Peyer's patch (tissue), 4 donors: Measurements from ENCODE around the gene VAMP1. TPM values are rescaled to one million over a fixed set of nuclear protein-coding genes. Genes with fewer than 3 reads are reported as not detected.
"Not testable (repeated sequence)": the region's sequence is repeated elsewhere in the genome, so short reads cannot be mapped to it uniquely, and the experiment has no call there.

Experiments
- DNase-seq, 3 donors: peaks; one replicate each; pipeline ENCODE4 v3.0.0-alpha.2; 2017 to 2019
- H3K27ac ChIP-seq, 4 donors: fragments of 200-600 bp; sonication (generic); one replicate each; pipeline ENCODE4 v1.5.1; 2016 to 2019
- H3K27me3 ChIP-seq, 2 donors: fragments of 200-600 bp; sonication (generic); one replicate each; pipeline ENCODE4 v1.5.1; 2019
- H3K36me3 ChIP-seq, 3 donors: fragments of 200-600 bp; sonication (generic); one replicate each; pipeline ENCODE4 v1.5.1; 2016 to 2019
- H3K4me1 ChIP-seq, 4 donors: fragments of 200-600 bp; sonication (generic); one replicate each; pipeline ENCODE4 v1.5.1; 2016 to 2019
- H3K4me3 ChIP-seq, 4 donors: fragments of 200-600 bp; sonication (generic); 1 replicate in 3 of 4; 2 replicates in 1 of 4; pipeline ENCODE4 v1.5.1; 2016 to 2019; ENCODE audit warnings: mild to moderate bottlenecking in 1 of 4
- H3K9me3 ChIP-seq, 4 donors: fragments of 200-600 bp; sonication (generic); one replicate each; pipeline ENCODE4 v1.5.1; 2016 to 2019; ENCODE audit warnings: mild to moderate bottlenecking in 1 of 4
- POLR2A ChIP-seq, 2 donors: fragments of 450-650 bp; IDR thresholded peaks; one replicate each; pipeline ENCODE4 v1.5.1; 2017; ENCODE audit warnings: antibody characterized with exemption in 2 of 2, mild to moderate bottlenecking in 2 of 2, moderate library complexity in 2 of 2
- total RNA-seq, 4 donors: library from RNA; depleted of rRNA; stranded (reverse); fragments of >200 nt; gene quantifications; one replicate each; pipeline ENCODE4 v1.1.0, GENCODE V29; 2016
- TF ChIP-seq, protein P1 (sequence below), 6 experiments: fragments of 450-650 bp in 4 of 6; fragments of 200-600 bp in 2 of 6; sonication (generic) in 1 of 6; IDR thresholded peaks; one replicate each; pipeline ENCODE4 v1.5.1; 2017 to 2019; ENCODE audit warnings: antibody characterized with exemption in 6 of 6, mild to moderate bottlenecking in 3 of 6, moderate library complexity in 1 of 6

VAMP1 gene, protein sequence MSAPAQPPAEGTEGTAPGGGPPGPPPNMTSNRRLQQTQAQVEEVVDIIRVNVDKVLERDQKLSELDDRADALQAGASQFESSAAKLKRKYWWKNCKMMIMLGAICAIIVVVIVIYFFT
- total RNA-seq, result 10 to 100 TPM in 2 of 4 donors, 1 to 10 TPM in 2; 5.3 to 17.4 (median 9.3) TPM

DNA sequence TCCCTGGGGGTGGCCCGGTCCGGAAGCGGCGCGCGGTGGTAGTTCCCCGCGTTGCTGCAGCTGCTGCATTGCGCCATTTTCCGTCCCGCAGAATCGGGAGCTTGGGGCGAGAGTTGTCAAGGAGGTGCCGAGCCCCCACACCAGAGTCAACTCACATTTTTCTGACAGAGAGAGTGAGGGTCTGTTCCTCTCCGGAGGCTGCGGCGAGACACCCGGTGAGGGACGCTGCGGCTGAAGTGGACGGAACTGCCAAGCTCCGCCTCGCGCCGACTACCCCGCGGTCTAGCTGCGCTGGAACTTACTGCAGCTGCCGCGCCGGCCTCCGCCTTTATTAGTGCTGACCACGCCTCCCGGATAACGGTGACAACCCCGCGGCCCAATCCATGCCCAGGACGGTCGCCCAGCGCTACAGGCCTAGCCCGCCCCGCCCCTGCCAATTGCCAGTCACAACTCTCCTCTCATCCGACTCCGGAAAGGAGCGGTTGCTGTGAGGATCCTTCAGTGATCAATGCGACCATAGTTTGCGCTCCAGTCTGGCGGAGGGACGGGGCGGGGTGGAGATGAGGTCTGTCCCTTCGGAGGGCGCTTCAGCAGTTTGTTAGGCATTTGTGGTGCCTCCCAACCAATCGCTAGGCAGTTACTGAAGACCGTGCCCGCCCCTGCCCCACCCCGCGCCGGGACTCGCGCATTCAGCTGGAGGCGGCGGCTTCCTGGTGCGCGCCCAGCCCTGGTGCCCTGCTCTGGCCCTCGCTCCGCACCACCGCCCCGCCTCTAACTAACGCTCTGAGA lies at the start of gene VAMP1:
TSS of gene VAMP1 (minus strand) at position 303 of the 789 bp plus-strand sequence. CDS start at position 157, 146 bp downstream.
- peak; percentile 98 to 99 (median 99) for DNase-seq
- no peaks in the 10 kb centered on the region for H3K27me3 ChIP-seq
- peaks cover 0 to 34% (median 10%) of the 10 kb centered on the region in 4 donors for H3K4me1 ChIP-seq
- TF ChIP-seq, protein P1, sequence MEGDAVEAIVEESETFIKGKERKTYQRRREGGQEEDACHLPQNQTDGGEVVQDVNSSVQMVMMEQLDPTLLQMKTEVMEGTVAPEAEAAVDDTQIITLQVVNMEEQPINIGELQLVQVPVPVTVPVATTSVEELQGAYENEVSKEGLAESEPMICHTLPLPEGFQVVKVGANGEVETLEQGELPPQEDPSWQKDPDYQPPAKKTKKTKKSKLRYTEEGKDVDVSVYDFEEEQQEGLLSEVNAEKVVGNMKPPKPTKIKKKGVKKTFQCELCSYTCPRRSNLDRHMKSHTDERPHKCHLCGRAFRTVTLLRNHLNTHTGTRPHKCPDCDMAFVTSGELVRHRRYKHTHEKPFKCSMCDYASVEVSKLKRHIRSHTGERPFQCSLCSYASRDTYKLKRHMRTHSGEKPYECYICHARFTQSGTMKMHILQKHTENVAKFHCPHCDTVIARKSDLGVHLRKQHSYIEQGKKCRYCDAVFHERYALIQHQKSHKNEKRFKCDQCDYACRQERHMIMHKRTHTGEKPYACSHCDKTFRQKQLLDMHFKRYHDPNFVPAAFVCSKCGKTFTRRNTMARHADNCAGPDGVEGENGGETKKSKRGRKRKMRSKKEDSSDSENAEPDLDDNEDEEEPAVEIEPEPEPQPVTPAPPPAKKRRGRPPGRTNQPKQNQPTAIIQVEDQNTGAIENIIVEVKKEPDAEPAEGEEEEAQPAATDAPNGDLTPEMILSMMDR (IDR thresholded peaks at IDR 0.05), result peak in 3 of 6 experiments; percentile 6 to 35 (median 33)
- peak; percentile 98 to 100 for TF ChIP-seq POLR2A (IDR thresholded peaks at IDR 0.05)
- no peaks in the 10 kb centered on the region for H3K9me3 ChIP-seq
- H3K36me3 ChIP-seq, result peaks cover 0 to 4% (median 0%) of the 10 kb centered on the region in 3 donors
- peak within 1 kb of the TSS; percentile 54 to 84 (median 76) for H3K4me3 ChIP-seq
- peak within 1 kb of the TSS; percentile 80 to 92 (median 86) for H3K27ac ChIP-seq

DNA sequence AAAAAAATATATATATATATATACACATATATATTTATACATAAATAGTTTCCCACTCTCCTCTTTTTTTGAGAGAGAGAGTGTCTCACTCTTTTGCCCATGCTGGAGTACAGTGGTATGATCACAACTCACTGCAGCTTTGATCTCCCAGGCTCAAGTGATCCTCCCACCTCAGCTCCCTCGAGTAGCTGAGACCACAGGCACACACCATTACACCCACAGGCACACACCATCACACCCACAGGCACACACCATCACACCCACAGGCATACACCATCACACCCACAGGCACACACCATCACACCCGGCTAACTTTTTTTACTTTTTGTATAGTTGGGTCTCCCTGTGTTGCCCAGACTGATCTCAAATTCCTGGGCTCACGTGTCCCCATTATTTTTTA lies 49.7 kb upstream of the VAMP1 start:
- DNase-seq, result no peak
- no peak for TF ChIP-seq POLR2A (IDR thresholded peaks at IDR 0.05)
- TF ChIP-seq, protein P1 (IDR thresholded peaks at IDR 0.05), result no peak
- peaks cover 0 to 90% (median 0%) of the 10 kb centered on the region in 3 donors for H3K36me3 ChIP-seq
- H3K27ac ChIP-seq, result no peak overlapping the region
- H3K4me3 ChIP-seq, result no peak overlapping the region
- H3K4me1 ChIP-seq, result no peaks in the 10 kb centered on the region
- no peaks in the 10 kb centered on the region for H3K27me3 ChIP-seq
- H3K9me3 ChIP-seq, result no peaks in the 10 kb centered on the region

DNA sequence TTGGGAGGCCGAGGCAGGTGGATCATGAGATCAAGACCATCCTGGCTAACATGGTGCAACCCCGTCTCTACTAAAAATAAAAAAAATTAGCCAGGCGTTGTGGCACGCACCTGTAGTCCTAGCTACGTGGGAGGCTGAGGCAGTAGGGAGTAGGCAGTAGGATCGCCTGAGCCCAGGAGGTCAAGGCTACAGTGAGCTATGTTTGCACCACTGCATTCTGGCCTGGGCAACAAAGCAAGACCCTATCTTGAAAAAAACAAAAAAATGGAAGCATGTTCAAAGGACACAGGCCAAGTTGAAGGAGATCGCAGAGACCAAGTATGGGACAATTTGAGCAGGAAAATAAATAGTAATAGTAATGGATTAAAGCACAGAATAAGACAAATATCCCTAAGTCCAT lies 37.6 kb upstream of the VAMP1 start:
- no peaks in the 10 kb centered on the region for H3K9me3 ChIP-seq
- H3K4me1 ChIP-seq, result no peaks in the 10 kb centered on the region
- DNase-seq, result no peak
- no peaks in the 10 kb centered on the region for H3K27me3 ChIP-seq
- no peak overlapping the region for H3K4me3 ChIP-seq
- TF ChIP-seq POLR2A (IDR thresholded peaks at IDR 0.05), result no peak
- TF ChIP-seq, protein P1 (IDR thresholded peaks at IDR 0.05), result no peak
- peaks cover 0 to 41% (median 0%) of the 10 kb centered on the region in 3 donors for H3K36me3 ChIP-seq
- no peak overlapping the region for H3K27ac ChIP-seq

DNA sequence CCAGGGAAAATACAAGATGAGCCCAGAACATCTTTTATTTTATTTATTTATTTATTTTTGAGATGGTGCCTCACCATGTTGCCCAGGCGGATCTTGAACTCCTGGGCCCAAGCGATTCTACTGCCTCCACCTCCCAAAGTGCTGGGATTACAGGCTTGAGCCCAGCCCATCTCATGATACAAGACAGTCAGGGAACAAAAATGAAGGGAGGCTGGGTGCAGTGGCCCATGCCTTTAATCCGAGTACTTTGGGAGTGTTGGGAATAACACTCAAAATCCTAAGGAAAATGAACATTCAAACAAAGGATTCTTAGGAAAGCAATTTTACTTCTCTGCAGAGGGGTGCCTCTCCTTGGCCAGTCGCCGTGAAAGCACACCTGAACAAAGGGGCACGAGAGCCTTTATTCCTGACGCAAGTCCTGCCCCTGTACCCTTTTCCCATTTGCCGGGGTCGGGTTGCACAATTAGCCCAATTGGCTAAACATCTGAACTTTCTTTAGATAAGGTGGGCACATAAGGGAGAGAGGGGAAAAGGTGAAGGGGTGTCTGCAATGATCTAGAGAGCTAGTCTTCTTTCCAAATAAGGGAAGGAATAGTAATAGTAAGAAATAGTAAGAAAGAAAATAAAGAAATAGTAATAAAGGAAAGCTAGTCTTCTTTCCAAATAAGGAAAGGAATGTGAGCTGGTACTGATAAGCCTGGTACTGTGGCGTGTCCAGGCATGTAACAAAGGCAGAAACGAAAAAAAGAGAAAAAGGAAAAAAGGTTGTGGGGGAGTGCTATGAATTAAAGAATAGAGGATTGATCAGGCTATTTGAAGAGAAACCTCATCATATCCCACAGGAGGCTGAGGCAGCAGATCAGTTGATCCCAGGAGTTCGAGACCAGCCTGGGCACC lies 36.9 kb upstream of the VAMP1 start:
- H3K27ac ChIP-seq, result no peak overlapping the region
- H3K9me3 ChIP-seq, result no peaks in the 10 kb centered on the region
- H3K27me3 ChIP-seq, result no peaks in the 10 kb centered on the region
- DNase-seq, result no peak
- TF ChIP-seq, protein P1 (IDR thresholded peaks at IDR 0.05), result no peak
- no peak for TF ChIP-seq POLR2A (IDR thresholded peaks at IDR 0.05)
- H3K4me3 ChIP-seq, result no peak overlapping the region
- no peaks in the 10 kb centered on the region for H3K4me1 ChIP-seq
- peaks cover 0 to 35% (median 0%) of the 10 kb centered on the region in 3 donors for H3K36me3 ChIP-seq

DNA sequence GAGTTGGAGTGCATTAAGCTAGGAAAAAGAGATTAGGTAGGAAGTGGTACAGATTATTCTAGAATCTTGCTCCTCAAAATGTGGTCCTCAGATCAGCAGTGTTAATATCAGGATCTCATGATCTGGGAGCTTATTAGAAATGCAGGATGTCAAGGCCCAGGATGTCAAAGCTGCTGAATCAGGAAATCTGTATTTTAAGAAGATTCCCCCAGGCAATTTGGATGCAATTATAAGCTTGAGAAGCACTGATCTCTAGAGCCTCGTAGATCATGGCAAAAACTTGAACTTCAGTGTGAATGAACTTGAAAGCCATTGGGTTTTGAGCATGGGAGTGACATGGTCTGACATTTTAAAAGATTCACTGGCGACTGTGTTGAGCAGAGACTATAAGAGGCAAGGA lies 30.0 kb upstream of the VAMP1 start:
- no peak overlapping the region for H3K27ac ChIP-seq
- no peaks in the 10 kb centered on the region for H3K9me3 ChIP-seq
- DNase-seq, result no peak
- no peaks in the 10 kb centered on the region for H3K27me3 ChIP-seq
- H3K4me3 ChIP-seq, result no peak overlapping the region
- H3K4me1 ChIP-seq, result peaks cover 0 to 3% (median 0%) of the 10 kb centered on the region in 4 donors
- TF ChIP-seq, protein P1 (IDR thresholded peaks at IDR 0.05), result no peak
- no peak for TF ChIP-seq POLR2A (IDR thresholded peaks at IDR 0.05)
- peaks cover 0 to 39% (median 0%) of the 10 kb centered on the region in 3 donors for H3K36me3 ChIP-seq

DNA sequence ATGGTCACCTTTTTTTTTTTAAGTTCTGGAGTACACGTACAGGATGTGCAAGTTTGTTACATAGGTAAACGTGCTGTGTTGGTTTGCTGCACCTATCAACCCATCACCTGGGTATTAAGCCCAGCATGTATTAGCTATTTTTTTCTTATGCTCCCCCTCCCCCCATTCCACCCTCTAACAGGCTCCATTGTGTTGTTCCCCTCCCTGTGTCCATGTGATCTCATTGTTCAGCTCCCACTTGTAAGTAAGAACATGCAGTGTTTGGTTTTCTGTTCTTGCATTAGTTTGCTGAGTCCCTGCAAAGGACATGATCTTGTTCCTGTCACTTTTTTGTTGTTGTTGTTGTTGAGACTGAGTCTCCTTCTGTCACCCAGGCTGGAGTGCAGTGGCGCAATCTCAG lies 26.8 kb upstream of the VAMP1 start:
- not testable (repeated sequence) for DNase-seq

More for the DNA sequence above, 26.8 kb upstream of the VAMP1 start:
- Histone ChIP-seq H3K36me3 (peaks cover 0 to 34% (median 0%) of the 10 kb centered on the region in 3 donors), H3K4me1 (peaks cover 0 to 17% (median 5%) of the 10 kb centered on the region in 4 donors)
- H3K9me3 ChIP-seq, H3K4me3 ChIP-seq, H3K27ac ChIP-seq, H3K27me3 ChIP-seq: not testable (repeated sequence)
